NCI-H2196 treated with DMSO at 0.1 percent for 48 hours (cell line): ENCODE results near the gene ABLIM2.
"Not testable (repeated sequence)": the region's sequence is repeated elsewhere in the genome, so short reads cannot be mapped to it uniquely, and the experiment has no call there.

Experiments
- DNase-seq: peaks from one replicate; lab custom pipeline; 2025; ENCODE audit not compliant: unreplicated experiment; lab: John Stamatoyannopoulos, UW

Gene ABLIM2

DNA sequence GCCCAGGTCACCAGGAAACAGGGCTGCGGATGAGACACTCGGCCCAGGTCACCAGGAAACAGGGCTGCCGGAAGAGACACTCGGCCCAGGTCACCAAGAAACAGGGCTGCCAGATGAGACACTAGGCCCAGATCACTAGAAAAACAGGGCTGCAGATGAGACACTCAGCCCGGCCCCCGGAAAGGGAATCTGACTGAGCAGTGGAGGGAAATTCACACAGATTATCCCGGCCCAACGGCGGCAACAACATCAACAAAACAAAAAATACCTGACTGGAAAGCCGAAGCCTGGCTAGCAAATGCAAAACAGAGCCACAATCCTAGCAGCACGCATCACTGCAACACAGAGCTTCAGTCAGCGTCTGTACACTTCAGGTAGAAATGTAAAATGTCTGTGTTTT lies 239.6 kb downstream of the ABLIM2 start:
- DNase-seq = no peak

DNA sequence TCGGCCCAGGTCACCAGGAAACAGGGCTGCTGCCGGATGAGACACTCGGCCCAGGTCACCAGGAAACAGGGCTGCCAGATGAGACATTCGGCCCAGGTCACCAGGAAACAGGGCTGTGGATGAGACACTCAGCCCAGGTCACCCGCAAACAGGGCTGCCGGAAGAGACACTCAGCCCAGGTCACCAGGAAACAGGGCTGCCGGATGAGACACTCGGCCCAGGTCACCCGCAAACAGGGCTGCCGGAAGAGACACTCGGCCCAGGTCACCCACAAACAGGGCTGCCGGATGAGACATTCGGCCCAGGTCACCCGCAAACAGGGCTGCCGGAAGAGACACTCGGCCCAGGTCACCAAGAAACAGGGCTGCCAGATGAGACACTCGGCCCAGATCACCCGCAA lies 240.4 kb downstream of the ABLIM2 start:
- DNase-seq = not testable (repeated sequence)

DNA sequence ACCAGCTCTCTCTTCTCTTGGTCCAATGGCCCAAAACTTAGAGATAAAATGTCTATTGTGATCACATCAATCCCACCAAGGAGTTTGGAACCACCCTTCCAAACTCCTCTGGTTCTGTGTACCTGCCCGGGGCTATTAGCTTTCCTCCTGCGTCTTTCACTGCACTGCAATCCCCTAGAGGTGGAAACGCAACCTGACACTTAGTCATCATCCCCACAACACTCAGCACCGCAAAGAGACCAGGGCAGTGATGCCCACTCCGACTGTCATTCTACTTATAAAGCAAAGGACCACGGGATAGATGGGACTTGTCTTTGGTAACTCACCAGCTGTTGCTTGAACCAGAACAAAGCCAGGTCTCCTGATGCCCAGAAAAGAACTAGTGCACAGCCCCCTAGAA lies 240.9 kb downstream of the ABLIM2 start:
- DNase-seq = no peak

DNA sequence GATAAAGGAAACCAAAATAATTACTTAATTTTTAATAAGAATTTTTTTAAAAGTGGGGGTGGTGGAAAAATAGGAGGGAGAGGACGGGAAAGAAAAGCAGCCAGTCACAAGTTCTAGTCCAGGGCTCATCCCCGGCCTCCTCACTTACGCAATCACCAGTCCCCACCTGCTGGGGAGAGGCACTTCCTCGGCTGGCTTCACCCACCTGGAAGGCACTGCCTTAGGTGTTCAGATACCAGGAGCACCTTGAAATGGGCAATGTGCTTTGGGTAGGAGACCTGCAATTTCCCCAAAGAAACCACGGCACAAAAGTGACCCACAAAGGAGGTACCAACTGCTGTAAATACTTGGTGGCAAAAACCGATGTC lies 242.8 kb downstream of the ABLIM2 start:
- no peak for DNase-seq
